ENCODE results near the gene PCGF6.

Gene PCGF6

DNA sequence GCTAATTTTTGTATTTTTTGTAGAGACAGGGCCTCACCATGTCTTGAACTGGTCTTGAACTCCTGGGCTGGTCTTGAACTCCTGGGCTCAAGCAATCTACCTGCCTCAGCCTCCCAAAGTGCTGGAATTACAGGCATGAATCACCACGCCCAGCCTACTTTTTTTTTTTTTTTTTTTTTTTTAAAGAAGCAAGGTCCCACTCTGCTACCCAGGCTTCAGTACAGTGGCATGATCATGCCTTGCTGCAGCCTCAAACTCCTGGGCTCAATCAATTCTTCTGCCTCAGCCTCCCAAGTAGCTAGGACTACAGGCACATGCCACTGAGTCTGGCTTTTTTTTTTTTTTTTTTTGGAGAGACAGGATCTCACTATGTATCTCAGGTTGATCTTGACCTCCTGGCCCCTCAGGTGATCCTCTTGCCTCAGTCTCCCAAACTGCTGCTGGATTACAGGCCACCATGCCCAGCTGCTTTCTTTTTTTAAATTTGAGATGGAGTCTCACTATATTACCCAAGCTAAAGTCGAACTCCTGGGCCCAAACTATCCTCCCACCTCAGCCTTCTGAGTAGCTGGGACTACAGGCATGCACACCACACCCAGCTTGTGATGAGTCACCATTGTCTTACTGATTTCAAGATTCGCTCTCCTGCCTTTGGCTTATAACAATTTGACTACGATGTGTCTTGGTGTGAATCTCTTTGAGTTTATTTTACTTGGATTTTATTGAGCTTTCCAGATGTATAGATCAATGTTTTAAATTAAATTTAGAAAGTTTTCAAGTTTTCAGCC is 96.2 kb downstream of the PCGF6 start:
- DNase-seq, result no peak

DNA sequence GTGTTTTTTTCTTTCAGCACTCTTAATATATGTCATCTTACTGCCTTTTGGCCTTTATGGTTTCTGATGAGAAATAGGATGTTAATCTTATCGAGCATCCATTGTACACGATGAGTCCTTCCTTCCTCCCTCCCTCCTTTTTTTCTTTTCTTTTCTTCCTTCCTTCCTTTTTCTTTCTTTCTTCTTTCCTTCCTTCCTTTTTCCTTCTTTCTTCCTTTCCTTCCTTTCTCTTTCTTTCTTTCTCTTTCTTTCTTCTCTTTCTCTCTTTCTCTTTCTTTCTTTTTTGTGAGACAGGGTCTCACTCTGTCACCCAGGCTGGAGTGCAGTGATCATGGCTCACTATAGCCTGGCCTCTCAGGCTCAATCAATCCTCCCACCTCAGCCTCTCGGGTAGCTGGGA is 96.8 kb downstream of the PCGF6 start:
- DNase-seq, result no peak

Measured in NCI-H187 treated with DMSO at 0.1 percent for 48 hours (cell line).